NCI-H2227 treated with DMSO at 0.1 percent for 48 hours (cell line): ENCODE measurements around the gene CALY.
A peak's percentile ranks its signal among the peaks of the same experiment; 100 is the strongest.
"Not testable (repeated sequence)": the region's sequence is repeated elsewhere in the genome, so short reads cannot be mapped to it uniquely, and the experiment has no call there.

ENCODE experiments used
- DNase-seq: peaks from one replicate; lab custom pipeline; 2025; lab: John Stamatoyannopoulos, UW

CALY gene

DNA sequence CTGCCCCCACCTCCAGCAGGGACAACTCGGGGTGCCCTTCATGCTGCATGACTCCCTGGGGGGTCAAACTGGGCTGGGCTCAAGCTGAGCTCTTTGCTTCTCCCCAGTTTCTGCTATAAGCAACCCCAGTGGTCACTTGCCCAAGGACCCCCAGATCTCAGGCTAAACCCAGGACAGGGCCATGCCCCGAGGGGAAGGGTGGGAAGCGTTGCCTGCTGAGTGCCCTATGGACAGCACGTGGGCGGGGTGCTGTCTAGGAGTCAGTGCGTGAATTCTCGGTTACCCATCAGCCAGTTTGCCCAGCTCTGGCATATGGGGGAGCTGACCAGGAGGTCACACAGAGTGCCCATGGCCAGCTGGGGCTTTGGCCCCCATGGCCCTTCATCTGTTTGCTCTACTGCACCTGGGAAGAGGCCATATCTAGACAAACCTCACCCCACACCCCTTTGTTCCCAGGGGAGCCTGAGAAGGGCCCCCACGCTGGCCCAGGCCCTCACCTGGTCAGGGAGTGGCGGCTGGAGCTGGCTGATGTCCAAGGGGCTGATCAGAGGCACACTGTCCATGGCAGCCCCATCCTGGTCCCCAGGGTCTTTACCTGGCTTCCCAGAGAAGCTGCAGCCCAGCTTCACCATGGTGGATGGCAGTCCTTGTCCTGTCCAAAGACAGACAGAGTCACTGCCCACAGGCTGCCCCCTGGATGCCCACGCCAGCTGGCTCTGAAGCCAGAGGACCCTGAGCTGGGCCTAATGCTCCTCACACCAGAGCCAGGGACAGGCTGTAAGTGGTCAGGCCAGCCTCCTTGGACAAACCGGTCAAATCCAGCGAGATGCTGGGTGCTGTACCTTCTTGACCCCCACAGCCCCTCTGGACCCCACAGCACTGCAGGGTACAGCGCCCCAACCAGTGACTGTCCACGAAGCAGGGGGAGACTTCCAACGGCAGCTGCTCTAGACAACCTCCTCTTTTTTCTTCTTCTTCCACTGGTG, 8.0 kb downstream of the CALY start:
- no peak for DNase-seq

DNA sequence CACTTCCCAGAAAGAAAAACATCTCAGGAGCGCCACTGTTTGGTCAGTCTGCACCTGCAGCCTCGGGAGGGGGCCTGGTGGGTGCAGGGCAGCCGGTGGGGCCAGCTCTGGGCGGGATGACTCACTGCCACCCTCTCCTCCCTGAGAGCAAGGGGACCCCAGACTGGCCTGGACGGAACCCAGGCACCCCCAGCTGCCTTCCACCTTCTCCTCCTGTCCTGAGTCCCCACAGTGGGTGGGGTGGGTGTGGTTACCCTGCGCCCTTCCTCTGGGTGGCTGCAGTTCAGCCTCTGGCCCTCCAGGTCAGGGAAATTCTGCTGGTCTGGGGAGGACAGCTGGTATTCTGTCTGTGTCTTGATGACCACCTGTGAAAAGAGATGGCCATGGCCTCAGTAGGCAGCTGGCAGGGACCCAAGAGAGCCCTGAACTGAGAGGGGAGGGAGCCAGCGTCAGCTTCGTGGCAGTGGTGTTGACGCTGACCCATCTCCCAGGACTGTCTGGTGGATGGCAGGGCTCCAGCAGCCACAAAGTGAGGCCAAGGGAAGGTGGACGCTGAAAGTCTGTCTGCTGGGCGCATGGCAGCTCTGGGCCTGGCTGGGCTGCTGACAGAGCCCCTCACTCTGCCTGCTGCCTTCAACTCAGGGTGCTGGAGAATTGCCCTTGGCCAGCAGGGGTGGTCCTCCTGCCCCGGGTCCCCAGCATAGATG, 8.9 kb downstream of the CALY start:
- DNase-seq = no peak

DNA sequence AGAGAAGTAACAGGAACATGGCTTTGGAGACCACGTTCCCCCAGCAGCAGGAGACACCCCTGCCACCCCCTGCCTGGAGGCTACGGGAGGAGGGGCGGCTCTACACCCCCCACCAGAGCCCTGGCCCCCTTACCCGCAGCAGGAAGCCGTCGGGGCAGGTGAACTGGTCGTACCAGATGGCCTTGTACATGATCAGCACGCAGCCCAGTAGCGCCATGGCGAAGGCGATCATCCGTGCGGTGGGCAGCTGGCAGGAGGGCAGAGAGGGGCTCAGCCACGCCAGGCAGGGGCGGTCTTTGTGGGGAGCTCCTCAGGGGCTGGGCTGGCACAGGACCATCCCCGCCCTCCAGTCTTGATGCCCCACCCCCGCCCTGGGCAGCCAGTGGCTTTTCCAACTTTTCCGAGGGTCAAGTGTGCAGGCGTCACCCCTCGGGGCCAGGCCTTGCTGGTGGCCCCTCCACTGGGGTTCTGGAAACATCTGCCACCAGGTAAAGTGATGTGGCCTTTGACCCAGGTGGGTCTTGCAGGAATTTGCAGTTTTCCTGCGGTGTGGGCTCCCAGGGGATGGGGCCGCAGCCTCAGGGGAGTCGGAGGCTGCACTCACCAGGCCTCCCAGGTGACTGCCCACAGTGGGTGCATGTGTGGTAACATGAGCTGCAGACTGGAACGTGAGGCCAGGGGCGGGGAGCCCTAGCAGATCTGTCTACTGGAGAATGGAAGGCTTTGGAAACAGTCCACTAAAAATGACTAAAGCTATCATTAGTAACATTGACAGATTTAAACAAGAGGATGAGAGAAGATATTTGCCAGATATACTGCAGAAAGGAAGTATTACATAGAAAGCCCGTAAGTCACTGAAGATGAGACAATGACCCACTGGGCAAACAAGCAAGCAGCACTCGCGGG, 9.7 kb downstream of the CALY start:
- DNase-seq = no peak

DNA sequence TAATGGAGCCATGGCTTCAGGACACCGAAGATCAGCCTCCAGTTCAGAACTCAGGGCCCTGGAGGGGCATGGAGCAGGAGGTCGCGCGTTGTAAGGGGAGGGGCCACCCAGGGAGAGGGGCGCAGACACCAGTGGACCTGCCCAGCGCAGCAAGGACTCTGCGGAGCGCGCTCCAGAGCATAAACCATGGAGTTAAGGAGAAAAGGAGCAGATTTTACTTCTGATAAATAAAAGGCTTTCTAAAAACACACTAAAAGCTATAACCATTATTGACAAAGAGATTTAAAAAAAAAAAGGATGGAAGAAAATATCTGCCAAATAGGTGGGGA, 10.5 kb downstream of the CALY start:
- DNase-seq = peak; percentile 4

DNA sequence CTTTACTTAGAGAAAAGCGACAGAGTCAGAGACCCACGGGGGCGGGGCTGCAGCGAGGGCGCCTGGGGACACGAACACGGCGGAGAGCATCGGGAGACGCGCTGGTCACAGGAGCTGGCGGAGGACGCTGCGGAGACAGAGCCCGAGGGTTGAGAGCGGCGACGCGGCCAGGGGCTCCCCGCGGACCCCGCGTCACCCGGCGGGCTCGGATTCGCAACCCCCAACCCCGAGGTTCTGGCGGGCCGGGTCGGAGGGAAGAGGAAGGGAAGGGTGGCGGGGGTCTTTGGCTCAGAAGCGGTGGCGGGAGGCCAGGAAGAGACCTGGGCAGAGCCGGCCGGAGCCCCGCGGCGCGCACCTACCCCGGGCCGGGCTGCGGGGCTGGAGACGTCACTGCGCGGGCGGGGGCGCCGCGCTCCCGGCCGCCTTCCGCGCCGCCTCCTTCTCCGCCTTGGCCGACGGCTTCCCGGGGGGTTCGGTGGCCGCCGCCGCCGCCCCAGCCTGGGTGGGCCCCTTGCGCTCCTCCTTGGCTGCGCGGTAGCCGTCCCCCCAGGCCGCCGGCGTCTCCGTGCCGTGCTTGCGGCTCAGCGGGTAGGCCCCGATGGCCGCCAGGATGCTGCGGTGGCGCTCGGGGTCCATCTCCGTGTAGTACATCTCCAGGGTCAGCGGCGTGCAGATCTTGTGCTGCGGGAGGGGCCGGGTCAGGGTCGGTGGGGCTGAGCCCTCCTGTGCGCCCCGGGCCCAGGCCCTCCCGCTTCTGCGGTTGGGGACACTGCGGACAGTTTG, 11.1 kb downstream of the CALY start:
- DNase-seq = no peak

- DNase-seq = no peak
Measured at GRCh38 chr10:133324857-133325260, 11.8 kb downstream of the CALY start.

GRCh38 chr10:133324198-133324792, 12.4 kb downstream of the CALY start:
- peak; percentile 69 for DNase-seq

GRCh38 chr10:133322064-133322709, 14.5 kb downstream of the CALY start:
- not testable (repeated sequence) for DNase-seq

GRCh38 chr10:133320852-133321422, 15.8 kb downstream of the CALY start:
- DNase-seq = not testable (repeated sequence)

DNA sequence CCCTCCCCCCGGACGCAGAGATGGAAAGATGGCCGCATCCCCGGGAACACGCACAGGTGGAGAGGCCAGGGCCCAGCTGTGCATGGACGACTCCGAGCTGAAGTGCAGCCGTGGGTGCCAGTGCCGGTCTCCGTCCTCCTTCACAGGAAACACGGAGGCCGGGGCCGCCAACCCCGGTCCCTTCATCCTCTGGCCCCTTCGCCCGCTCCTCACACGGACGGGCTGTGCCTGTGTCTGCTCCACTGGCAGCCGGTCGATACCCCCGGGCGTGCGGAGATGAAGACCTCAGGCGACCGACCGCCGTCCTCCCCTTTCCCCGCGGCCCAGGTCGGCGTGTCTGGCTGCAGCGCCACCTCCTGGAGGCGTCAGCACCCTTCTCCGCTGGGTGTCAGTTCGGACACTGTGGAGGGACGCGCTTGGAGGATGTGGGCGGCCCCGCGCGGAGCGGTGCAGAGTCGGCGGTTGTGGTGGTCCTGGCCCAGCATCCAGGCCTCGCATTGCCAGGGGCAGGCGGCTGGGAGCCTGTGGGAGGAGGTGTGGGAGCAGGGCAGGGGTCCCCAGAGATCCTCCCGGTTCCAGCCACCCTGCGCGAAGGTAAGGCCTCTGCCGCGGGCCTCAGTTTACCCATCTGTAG, 18.1 kb downstream of the CALY start:
- peak; percentile 37 for DNase-seq

GRCh38 chr10:133316732-133317131, 20.0 kb downstream of the CALY start:
- DNase-seq = no peak

DNA sequence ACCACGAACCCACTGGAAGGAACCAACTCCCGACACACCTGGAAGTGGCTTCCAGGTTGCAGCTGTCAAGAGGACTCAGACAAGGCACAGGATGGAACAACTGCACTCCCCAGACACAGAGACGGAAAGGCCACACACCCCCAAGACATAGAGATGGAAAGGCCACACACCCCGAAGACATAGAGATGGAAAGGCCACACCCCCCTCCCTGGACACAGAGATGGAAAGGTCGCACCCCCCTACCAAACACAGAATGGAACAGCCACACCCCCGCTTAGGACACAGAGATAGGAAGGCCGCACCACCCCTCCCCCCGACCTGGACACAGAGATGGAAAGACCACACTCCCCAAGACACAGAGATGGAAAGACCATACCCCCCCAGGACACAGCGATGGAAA, 20.4 kb downstream of the CALY start:
- DNase-seq = no peak

- no peak for DNase-seq
Measured at GRCh38 chr10:133315847-133316246, 20.8 kb downstream of the CALY start.

GRCh38 chr10:133314911-133315310, 21.8 kb downstream of the CALY start:
- DNase-seq = no peak

DNA sequence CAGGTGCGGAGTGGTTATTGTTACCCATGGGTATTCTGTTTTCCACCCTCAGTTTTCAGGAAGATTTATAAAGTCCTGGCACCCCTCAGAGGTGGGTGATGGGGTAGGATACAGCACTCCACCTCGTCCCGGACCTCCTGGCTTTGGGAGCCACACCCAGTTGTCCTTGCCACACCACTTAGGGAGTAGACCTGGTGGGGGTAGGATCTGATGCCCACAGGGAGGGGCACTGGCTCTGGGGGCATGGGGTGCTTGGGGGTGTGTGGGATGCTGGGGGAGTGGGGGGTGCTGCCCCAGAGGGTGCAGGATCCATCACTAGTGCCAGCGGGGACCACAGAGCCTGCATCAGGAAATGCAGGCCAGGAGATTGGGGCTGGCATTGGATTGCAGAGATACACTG, 23.5 kb downstream of the CALY start:
- no peak for DNase-seq

DNA sequence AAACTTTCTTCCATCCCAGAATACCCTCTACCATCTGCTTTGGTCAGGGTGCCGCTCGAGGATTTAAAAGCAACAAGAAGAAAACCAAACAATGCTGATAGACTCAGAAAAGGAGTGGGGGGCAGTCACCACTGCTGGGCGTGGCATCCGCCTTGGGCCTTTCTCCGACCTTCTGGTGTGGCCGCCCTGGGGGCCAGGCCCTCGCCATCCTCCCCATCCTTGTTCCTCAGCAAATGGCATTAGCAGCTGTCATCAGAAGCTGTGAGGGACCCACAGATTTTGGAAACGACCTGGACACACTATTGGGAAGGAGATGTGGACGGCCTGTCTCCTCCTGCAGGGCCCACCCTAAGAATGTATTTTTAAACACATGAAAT, 23.9 kb downstream of the CALY start:
- no peak for DNase-seq

- DNase-seq = no peak
Measured at GRCh38 chr10:133312016-133312768, 24.5 kb downstream of the CALY start.

DNA sequence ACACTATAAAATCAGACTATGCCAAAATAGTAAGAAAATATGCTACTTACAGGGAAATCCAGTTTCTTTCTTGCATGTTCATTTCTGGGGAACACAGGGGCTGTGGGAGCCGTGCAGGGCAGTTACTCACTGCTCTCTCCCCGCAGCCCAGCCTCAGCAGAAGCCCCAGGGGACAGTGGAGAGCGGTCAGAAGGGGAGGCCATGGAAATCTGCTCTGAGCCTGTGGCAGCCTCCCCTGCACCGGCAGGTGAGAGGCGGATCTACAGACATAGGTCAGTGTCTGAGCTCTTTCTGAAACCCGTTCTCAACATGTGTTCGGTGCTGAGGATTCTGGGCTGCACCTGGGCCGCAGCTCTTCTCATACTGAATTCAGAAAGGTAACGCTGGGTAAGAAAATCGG, 25.1 kb downstream of the CALY start:
- no peak for DNase-seq

DNA sequence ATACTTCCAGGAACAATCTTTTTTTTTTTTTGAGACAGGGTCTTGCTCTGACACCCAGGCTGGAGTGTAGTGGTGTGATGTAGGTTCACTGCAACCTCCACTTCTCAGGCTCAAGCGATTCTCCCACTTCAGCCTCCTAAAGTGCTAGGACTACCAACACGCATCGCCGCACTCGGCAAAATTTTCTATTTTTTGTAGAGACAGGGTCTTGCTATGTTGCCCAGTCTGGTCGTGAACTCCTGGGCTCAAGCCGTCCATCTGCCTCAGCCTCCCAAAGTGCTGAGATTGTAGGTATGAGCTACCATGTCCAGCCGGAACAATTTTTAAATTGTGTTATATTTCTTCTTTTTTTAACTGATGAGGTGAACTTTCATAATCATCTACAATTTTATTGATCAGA, 25.9 kb downstream of the CALY start:
- DNase-seq = no peak
